ENCODE data around the gene ABHD6. TPM values are rescaled to one million over a fixed set of nuclear protein-coding genes. Genes with fewer than 3 reads are reported as not detected.

ABHD6 gene
- 6.8 TPM for polyA plus RNA-seq (2012; ENCODE audit: missing spikeins)

GRCh38 chr3:58237238-58237940, at the start of gene ABHD6:
Gene ABHD6, plus strand, starts transcription at chr3:58237792. Its CDS starts 18,795 bp downstream, at chr3:58256587.
- peak; percentile 85 for DNase-seq (ENCODE audit: insufficient read length)
- peak; percentile 95 for FAIRE-seq

GRCh38 chr3:58188173-58188564, 49.4 kb upstream of the ABHD6 start:
- FAIRE-seq (no peak), DNase-seq (ENCODE audit: insufficient read length) (no peak)
- no peak for TF ChIP-seq POLR2AphosphoS5 (IDR thresholded peaks at IDR 0.05; ENCODE audit: low read depth, low read length)
- TF ChIP-seq TAF1 (IDR thresholded peaks at IDR 0.05; ENCODE audit: borderline replicate concordance, low read depth, low read length): no peak
- TF ChIP-seq POLR2A (IDR thresholded peaks at IDR 0.05; ENCODE audit: low read depth, low read length): no peak

More at GRCh38 chr3:58237238-58237940, at the start of gene ABHD6:
- TF ChIP-seq POLR2AphosphoS5 (IDR thresholded peaks at IDR 0.05; ENCODE audit: low read depth, low read length): no peak
- TF ChIP-seq POLR2A (IDR thresholded peaks at IDR 0.05; ENCODE audit: low read depth, low read length): no peak
- TF ChIP-seq TAF1 (IDR thresholded peaks at IDR 0.05; ENCODE audit: borderline replicate concordance, low read depth, low read length): no peak

GRCh38 chr3:58188921-58189451, 48.6 kb upstream of the ABHD6 start:
- FAIRE-seq (no peak), DNase-seq (ENCODE audit: insufficient read length) (no peak)
- no peak for TF ChIP-seq TAF1 (IDR thresholded peaks at IDR 0.05; ENCODE audit: borderline replicate concordance, low read depth, low read length)
- TF ChIP-seq POLR2AphosphoS5 (IDR thresholded peaks at IDR 0.05; ENCODE audit: low read depth, low read length): no peak
- no peak for TF ChIP-seq POLR2A (IDR thresholded peaks at IDR 0.05; ENCODE audit: low read depth, low read length)

GRCh38 chr3:58189691-58190090, 47.9 kb upstream of the ABHD6 start:
- no peak for TF ChIP-seq POLR2AphosphoS5 (IDR thresholded peaks at IDR 0.05; ENCODE audit: low read depth, low read length)
- TF ChIP-seq TAF1 (IDR thresholded peaks at IDR 0.05; ENCODE audit: borderline replicate concordance, low read depth, low read length): no peak
- no peak for TF ChIP-seq POLR2A (IDR thresholded peaks at IDR 0.05; ENCODE audit: low read depth, low read length)
- no peak for FAIRE-seq
- no peak for DNase-seq (ENCODE audit: insufficient read length)

GRCh38 chr3:58190291-58190690, 47.3 kb upstream of the ABHD6 start:
- DNase-seq (ENCODE audit: insufficient read length) (no peak), FAIRE-seq (no peak)
- TF ChIP-seq POLR2AphosphoS5 (IDR thresholded peaks at IDR 0.05; ENCODE audit: low read depth, low read length): no peak
- TF ChIP-seq POLR2A (IDR thresholded peaks at IDR 0.05; ENCODE audit: low read depth, low read length): no peak
- no peak for TF ChIP-seq TAF1 (IDR thresholded peaks at IDR 0.05; ENCODE audit: borderline replicate concordance, low read depth, low read length)

GRCh38 chr3:58190882-58191281, 46.7 kb upstream of the ABHD6 start:
- TF ChIP-seq POLR2AphosphoS5 (IDR thresholded peaks at IDR 0.05; ENCODE audit: low read depth, low read length) (no peak), POLR2A (IDR thresholded peaks at IDR 0.05; ENCODE audit: low read depth, low read length) (no peak), TAF1 (IDR thresholded peaks at IDR 0.05; ENCODE audit: borderline replicate concordance, low read depth, low read length) (no peak)
- no peak for FAIRE-seq

GRCh38 chr3:58191361-58191991, 46.1 kb upstream of the ABHD6 start:
- DNase-seq (ENCODE audit: insufficient read length): no peak
- no peak for TF ChIP-seq TAF1 (IDR thresholded peaks at IDR 0.05; ENCODE audit: borderline replicate concordance, low read depth, low read length)
- TF ChIP-seq POLR2AphosphoS5 (IDR thresholded peaks at IDR 0.05; ENCODE audit: low read depth, low read length): no peak
- no peak for TF ChIP-seq POLR2A (IDR thresholded peaks at IDR 0.05; ENCODE audit: low read depth, low read length)
- no peak for FAIRE-seq

More at GRCh38 chr3:58190882-58191281, 46.7 kb upstream of the ABHD6 start:
- no peak for DNase-seq (ENCODE audit: insufficient read length)

- DNase-seq (ENCODE audit: insufficient read length) (no peak), FAIRE-seq (no peak)
- TF ChIP-seq TAF1 (IDR thresholded peaks at IDR 0.05; ENCODE audit: borderline replicate concordance, low read depth, low read length) (no peak), POLR2A (IDR thresholded peaks at IDR 0.05; ENCODE audit: low read depth, low read length) (no peak), POLR2AphosphoS5 (IDR thresholded peaks at IDR 0.05; ENCODE audit: low read depth, low read length) (no peak)
These were observed 45.5 kb upstream of the ABHD6 start for GRCh38 chr3:58192069-58192468.

GRCh38 chr3:58193682-58194407, 43.7 kb upstream of the ABHD6 start:
- no peak for FAIRE-seq
- no peak for DNase-seq (ENCODE audit: insufficient read length)
- TF ChIP-seq POLR2AphosphoS5 (IDR thresholded peaks at IDR 0.05; ENCODE audit: low read depth, low read length): no peak
- TF ChIP-seq POLR2A (IDR thresholded peaks at IDR 0.05; ENCODE audit: low read depth, low read length): no peak
- TF ChIP-seq TAF1 (IDR thresholded peaks at IDR 0.05; ENCODE audit: borderline replicate concordance, low read depth, low read length): no peak

GRCh38 chr3:58197588-58197987, 40.0 kb upstream of the ABHD6 start:
- TF ChIP-seq POLR2A (IDR thresholded peaks at IDR 0.05; ENCODE audit: low read depth, low read length) (no peak), TAF1 (IDR thresholded peaks at IDR 0.05; ENCODE audit: borderline replicate concordance, low read depth, low read length) (no peak), POLR2AphosphoS5 (IDR thresholded peaks at IDR 0.05; ENCODE audit: low read depth, low read length) (no peak)
- no peak for DNase-seq (ENCODE audit: insufficient read length)
- no peak for FAIRE-seq

- TF ChIP-seq POLR2AphosphoS5 (IDR thresholded peaks at IDR 0.05; ENCODE audit: low read depth, low read length): no peak
- TF ChIP-seq POLR2A (IDR thresholded peaks at IDR 0.05; ENCODE audit: low read depth, low read length): no peak
- TF ChIP-seq TAF1 (IDR thresholded peaks at IDR 0.05; ENCODE audit: borderline replicate concordance, low read depth, low read length): no peak
- DNase-seq (ENCODE audit: insufficient read length) (no peak), FAIRE-seq (no peak)
These were observed 39.2 kb upstream of the ABHD6 start for GRCh38 chr3:58198362-58198761.

All from GM12892 (cell line).